HG02870 (cell line): ENCODE data around the gene WNT3A.

Source experiments
- ATAC-seq: cut with Tn5 transposase; IDR thresholded peaks from one replicate; pipeline ENCODE4 v1.9.1; 2021; ENCODE audit warnings: mild to moderate bottlenecking, moderate library complexity; ENCODE audit not compliant: unreplicated experiment

The WNT3A gene

GRCh38 chr1:227999056-227999930 lies 7.5 kb upstream of the WNT3A start:
- peak; percentile 71 for ATAC-seq

DNA sequence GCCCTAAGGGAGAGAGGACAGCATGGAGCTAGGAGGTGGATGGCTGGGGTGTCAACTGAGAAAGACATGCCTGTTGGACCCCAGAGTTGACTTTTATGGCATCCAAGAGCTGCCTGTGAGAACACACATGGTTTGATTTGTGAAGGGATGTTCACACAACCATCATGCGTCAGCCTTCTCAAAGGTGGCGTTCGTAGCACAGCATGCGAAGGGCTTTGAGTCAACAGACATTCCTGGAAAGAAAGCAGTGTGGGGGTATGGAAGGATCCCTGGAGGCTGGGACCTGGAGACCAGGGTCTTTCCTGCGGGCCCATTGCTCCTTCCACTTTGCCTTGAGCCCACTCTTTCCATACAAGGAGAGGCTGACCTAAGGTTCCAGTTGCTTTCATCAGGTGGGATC lies 6.4 kb upstream of the WNT3A start:
- no peak for ATAC-seq

GRCh38 chr1:228000836-228001563 lies 5.8 kb upstream of the WNT3A start:
- ATAC-seq: no peak

GRCh38 chr1:228001738-228002535 lies 4.9 kb upstream of the WNT3A start:
- ATAC-seq: no peak

GRCh38 chr1:228002792-228003191 lies 4.0 kb upstream of the WNT3A start:
- no peak for ATAC-seq

GRCh38 chr1:228003461-228004330 lies 3.1 kb upstream of the WNT3A start:
- ATAC-seq: no peak

GRCh38 chr1:228004331-228004855 lies 2.4 kb upstream of the WNT3A start:
- no peak for ATAC-seq

DNA sequence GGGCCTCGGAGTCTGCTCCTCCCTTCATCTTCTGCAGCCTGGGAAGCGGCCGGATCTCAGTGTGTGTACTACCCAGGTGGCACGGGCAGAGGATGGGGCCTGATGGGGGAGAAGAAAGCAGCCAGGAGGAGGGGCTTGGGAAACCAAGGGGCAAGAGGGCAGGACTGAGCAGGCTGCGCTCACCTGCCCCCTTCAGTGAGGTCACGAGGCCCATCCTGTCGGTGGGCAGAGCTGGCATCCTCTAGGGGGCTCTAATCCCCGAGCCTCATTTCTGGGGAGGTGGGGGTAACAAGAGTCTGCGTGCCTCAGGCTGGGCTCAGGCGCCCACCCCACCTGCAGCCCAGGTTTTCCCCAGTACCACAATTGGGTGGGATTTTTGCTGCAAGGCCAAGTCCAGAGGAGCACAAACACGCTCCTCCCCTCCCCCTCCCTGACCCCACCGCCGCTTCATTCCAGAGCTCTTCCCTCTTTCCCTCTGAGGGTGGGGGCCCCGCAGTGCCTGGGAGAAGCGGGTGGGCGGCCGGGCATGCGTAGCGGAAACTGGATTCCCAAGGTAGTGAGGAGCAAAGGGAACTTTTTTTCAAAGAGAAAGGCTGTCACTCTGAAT lies 1.8 kb upstream of the WNT3A start:
- ATAC-seq: no peak

DNA sequence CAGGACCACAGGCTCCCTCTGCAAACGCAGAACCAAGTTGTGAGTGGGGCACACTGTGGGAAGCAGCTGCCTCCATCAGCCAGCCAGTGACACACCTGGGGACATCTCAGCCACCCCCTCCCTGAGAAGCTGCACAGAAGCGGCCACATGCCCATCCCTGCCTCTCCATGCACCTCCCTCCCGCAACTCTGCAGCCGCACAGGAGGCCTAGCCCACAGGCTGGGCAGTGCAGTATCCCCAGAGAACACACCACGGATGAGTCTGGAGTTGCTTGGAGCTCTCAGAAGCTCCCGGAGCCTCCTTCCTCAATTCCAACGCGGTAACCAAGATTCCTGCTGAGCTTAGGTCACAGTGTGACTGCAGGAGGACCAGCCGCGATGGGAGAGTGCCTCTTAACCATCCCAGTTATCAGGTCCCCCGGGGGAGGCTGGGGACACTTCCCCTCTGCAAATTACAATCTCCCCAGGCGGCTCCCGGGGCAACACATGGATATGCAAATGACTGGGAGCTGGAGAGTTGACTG lies 1.2 kb upstream of the WNT3A start:
- ATAC-seq: no peak

- ATAC-seq: no peak
Observed at GRCh38 chr1:228006034-228006785, 588 bp upstream of the WNT3A start.

DNA sequence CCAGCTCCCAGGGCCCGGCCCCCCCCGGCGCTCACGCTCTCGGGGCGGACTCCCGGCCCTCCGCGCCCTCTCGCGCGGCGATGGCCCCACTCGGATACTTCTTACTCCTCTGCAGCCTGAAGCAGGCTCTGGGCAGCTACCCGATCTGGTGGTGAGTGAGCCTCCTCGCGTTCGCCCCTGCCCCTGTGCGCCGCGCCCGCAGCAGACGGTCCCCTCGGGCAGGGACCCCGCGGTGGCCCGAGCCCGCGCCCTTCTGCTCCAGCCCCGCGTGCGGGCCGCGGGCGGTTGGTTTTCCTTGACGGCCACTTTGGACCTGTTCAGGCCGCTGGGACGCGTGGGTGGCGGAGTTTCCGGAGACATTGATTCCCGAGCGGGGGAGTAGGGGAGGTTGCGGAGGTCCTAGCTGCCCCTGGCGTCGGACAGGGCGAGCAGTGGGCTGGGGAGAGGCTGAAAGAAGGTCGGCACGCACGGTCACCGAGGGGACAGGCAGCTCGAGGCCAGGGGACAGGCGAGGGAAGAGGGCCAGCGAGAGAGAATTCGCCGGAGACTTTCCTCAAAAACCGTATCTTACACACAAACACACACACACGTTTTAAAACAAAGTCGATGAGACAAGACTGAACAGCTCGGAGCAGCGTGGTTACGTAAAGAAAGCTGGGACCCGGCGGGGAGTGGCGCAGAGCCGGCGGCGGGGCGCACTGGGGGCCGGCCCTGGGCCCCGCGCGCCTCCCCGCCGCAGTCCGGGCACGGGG lies 427 bp downstream of the WNT3A start:
- ATAC-seq: no peak

- no peak for ATAC-seq
Observed at GRCh38 chr1:228007801-228008341, 1.1 kb downstream of the WNT3A start.

DNA sequence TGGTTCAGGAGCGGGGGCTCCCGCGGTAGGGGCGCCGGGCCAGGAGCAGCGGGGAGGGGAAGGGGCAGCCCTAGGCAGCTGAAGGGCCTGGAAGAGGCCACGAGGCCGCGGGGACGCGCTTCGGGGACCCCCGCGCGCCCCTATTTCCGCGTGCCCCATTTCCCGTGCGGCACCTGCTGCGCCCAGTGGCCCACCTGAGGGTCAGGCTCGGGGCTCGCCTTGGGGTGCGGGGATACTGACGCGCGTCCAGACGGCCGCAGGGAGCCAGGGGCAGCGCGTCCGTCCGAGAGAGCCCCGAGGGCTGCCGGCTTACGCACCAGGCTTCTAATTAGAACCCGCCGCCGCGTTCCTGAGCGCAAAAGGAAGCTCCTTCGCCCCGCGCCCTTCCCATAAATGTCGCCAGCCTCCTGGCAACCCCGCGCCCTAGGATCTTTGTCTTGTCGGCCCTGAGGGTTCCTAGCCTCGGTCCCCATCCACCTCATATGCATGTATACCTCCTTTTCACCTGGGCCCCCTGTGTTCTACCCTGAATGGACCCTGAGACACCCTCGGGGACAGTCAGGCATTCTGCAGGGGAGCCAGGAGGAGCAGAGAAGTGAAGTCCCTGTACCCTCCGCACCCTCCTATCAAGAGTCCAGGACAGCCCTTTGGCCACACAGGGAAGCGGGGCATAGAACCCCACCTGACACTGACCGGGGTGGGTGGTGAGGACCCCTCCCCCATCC lies 1.8 kb downstream of the WNT3A start:
- no peak for ATAC-seq

- no peak for ATAC-seq
Observed at GRCh38 chr1:228009116-228009827, 2.5 kb downstream of the WNT3A start.

DNA sequence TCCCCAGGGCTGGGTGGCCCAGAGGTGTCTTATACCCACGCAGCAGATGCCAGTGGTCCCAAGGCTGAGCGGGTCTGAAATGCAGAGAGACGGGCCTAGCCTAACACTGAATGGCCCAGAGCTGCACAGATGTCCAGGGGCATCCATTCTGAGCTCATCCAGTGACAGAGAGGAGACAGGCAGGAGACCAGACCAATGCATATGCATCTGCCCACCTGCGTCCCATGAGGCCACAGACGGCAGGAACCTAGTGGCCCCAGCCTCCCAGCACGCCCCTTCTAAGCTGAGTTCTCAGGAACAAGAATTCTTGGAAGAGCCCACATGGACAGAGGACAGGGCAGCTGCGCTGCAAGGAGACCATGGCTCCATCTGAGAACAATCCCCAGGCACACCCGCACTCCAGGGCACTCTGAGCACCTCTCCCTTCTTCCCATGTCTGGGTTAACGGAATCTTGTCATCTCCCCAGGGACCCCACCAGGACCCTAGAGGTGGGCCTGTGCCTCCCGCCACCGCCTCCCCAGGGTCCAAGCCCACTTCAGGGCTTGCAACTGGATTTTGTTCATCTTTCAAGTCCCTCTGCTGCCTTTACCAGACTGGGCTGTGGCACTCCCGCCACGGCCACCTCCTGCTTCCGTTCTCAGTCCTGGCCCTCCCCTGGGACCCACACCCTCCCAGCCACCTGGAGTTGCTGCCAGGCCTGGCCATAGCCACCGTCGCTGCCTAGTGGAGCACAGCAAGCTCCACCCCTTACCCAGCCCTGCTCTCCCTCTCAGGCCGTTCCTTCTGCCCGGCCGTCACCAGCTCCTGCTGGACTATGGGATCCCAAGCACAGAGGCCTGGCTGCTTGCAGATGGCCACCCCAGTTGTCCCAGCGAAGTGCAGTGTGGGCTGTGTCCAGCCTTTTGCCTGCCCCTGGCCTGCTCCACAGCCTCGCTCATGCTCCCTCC lies 3.3 kb downstream of the WNT3A start:
- no peak for ATAC-seq
